ENCODE results near the gene SLC2A9.

DNA sequence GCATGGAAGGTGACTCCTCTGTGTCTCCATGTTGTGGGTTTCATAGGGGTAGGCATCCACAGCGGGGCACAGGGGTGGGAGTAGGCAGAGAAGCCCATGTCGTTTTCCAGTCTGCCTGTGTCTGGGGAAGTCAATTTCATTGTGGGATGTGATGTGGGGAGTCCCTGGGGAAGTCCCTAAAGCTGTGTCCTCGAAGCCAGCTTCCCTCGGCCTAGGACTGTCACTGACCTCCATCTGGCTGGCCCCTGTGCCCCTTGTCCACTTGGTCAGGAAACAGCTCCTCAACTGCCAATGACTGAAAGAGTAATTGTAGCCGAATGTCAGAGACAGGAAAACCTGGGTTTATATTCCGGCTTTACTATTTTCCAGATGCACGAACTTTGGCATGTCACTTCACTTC, 130.2 kb downstream of the SLC2A9 start:
- TF ChIP-seq, protein P1, sequence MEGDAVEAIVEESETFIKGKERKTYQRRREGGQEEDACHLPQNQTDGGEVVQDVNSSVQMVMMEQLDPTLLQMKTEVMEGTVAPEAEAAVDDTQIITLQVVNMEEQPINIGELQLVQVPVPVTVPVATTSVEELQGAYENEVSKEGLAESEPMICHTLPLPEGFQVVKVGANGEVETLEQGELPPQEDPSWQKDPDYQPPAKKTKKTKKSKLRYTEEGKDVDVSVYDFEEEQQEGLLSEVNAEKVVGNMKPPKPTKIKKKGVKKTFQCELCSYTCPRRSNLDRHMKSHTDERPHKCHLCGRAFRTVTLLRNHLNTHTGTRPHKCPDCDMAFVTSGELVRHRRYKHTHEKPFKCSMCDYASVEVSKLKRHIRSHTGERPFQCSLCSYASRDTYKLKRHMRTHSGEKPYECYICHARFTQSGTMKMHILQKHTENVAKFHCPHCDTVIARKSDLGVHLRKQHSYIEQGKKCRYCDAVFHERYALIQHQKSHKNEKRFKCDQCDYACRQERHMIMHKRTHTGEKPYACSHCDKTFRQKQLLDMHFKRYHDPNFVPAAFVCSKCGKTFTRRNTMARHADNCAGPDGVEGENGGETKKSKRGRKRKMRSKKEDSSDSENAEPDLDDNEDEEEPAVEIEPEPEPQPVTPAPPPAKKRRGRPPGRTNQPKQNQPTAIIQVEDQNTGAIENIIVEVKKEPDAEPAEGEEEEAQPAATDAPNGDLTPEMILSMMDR (IDR thresholded peaks at IDR 0.05), result no peak
- TF ChIP-seq MYC (IDR thresholded peaks at IDR 0.05; ENCODE audit: borderline replicate concordance, low read length) (no peak), NR3C1 (IDR thresholded peaks at IDR 0.05) (no peak)
- TF ChIP-seq, protein P2, sequence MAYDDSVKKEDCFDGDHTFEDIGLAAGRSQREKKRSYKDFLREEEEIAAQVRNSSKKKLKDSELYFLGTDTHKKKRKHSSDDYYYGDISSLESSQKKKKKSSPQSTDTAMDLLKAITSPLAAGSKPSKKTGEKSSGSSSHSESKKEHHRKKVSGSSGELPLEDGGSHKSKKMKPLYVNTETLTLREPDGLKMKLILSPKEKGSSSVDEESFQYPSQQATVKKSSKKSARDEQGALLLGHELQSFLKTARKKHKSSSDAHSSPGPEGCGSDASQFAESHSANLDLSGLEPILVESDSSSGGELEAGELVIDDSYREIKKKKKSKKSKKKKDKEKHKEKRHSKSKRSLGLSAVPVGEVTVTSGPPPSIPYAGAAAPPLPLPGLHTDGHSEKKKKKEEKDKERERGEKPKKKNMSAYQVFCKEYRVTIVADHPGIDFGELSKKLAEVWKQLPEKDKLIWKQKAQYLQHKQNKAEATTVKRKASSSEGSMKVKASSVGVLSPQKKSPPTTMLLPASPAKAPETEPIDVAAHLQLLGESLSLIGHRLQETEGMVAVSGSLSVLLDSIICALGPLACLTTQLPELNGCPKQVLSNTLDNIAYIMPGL (CRISPR knock-in tag; IDR thresholded peaks at IDR 0.05; ENCODE audit: borderline replicate concordance), result no peak

All from A549 (cell line).